IMR-90 (cell line): ENCODE data around the gene CDA. TPM values are rescaled to one million over a fixed set of nuclear protein-coding genes. Genes with fewer than 3 reads are reported as not detected.

Experiments
- ATAC-seq: fragments of 200-7000 bp; cut with Tn5 transposase; 2 replicates; pipeline ENCODE4 v1.9.1; 2020; ENCODE audit warnings: low read depth, mild to moderate bottlenecking, moderate library complexity
- BruUV-seq: library from RNA; stranded (reverse); fragments of 400-500 nt; replicated peaks from 2 replicates; lab custom pipeline; 2021; lab: Mats Ljungman, UMichigan
- CTCF ChIA-PET: fragments of 300-600 bp; formaldehyde crosslinking; extraction: SDS; loops from one replicate; lab custom pipeline; 2021; ENCODE audit warnings: antibody characterized with exemption; lab: Yijun Ruan, JAX
- POLR2A ChIA-PET: fragments of 300-600 bp; sonication (Branson Sonifier 250); formaldehyde crosslinking; loops from one replicate; lab custom pipeline; 2022; ENCODE audit warnings: antibody characterized with exemption; ENCODE audit not compliant: unreplicated experiment; lab: Charles Lee
- DNase-seq: peaks from one replicate; pipeline ENCODE4 v3.0.0; 2013
- H2AFZ ChIP-seq: replicated peaks from 2 replicates; pipeline ENCODE3; 2013; ENCODE audit warnings: low read length, mild to moderate bottlenecking; ENCODE audit not compliant: poor library complexity
- H2AK5ac ChIP-seq: 2 replicates; pipeline ENCODE4 v1.6.1; 2013; ENCODE audit warnings: low read depth, low read length, inconsistent platforms
- H2AK9ac ChIP-seq: replicated peaks from 2 replicates; pipeline ENCODE3; 2013; ENCODE audit warnings: mild to moderate bottlenecking, low read depth, low read length, moderate library complexity; ENCODE audit not compliant: poor library complexity
- H2BK120ac ChIP-seq: 2 replicates; pipeline ENCODE4 v1.6.1; 2013; ENCODE audit warnings: low read depth, low read length, inconsistent platforms
- H2BK15ac ChIP-seq: 3 replicates; pipeline ENCODE4 v1.6.1; 2013; ENCODE audit warnings: low read depth, low read length, inconsistent platforms
- H2BK20ac ChIP-seq: 2 replicates; pipeline ENCODE4 v1.6.1; 2013; ENCODE audit warnings: low read depth, mild to moderate bottlenecking, inconsistent platforms, low read length, moderate library complexity
- H2BK5ac ChIP-seq: 2 replicates; pipeline ENCODE4 v1.6.1; 2013; ENCODE audit warnings: mild to moderate bottlenecking, low read depth, low read length, inconsistent platforms; ENCODE audit not compliant: poor library complexity, severe bottlenecking
- H3K14ac ChIP-seq: replicated peaks from 2 replicates; pipeline ENCODE4 v1.6.1; 2013; ENCODE audit warnings: low read depth, low read length, inconsistent platforms
- H3K18ac ChIP-seq: 2 replicates; pipeline ENCODE4 v1.6.1; 2013; ENCODE audit warnings: low read depth, low read length, control low read depth
- H3K23ac ChIP-seq: 2 replicates; pipeline ENCODE4 v1.6.1; 2013; ENCODE audit warnings: low read depth, low read length, inconsistent platforms
- H3K27ac ChIP-seq: 2 replicates; pipeline ENCODE4 v1.5.1; 2013; ENCODE audit warnings: mild to moderate bottlenecking, control low read depth, low read length; ENCODE audit not compliant: insufficient read depth
- H3K27me3 ChIP-seq: 2 replicates; pipeline ENCODE4 v1.6.1; 2013; ENCODE audit warnings: low read length; ENCODE audit not compliant: control insufficient read depth, insufficient read depth
- H3K36me3 ChIP-seq: 2 replicates; pipeline ENCODE4 v1.6.1; 2013; ENCODE audit warnings: low read length, mixed read lengths; ENCODE audit not compliant: control insufficient read depth, insufficient read depth
- H3K4ac ChIP-seq: 2 replicates; pipeline ENCODE4 v1.6.1; 2013; ENCODE audit warnings: low read depth, low read length, inconsistent platforms
- H3K4me1 ChIP-seq: 2 replicates; pipeline ENCODE4 v1.6.1; 2013; ENCODE audit warnings: low read length, mixed read lengths; ENCODE audit not compliant: control insufficient read depth, insufficient read depth
- H3K4me2 ChIP-seq: 2 replicates; pipeline ENCODE4 v1.6.1; 2013; ENCODE audit warnings: low read depth, mild to moderate bottlenecking, control low read depth, low read length, moderate library complexity
- H3K4me3 ChIP-seq: 2 replicates; pipeline ENCODE4 v1.5.1; 2013; ENCODE audit warnings: low read depth, mild to moderate bottlenecking, control low read depth, low read length, moderate library complexity; ENCODE audit not compliant: insufficient read depth
- H3K56ac ChIP-seq: 2 replicates; pipeline ENCODE4 v1.6.1; 2013; ENCODE audit warnings: low read length, inconsistent platforms; ENCODE audit not compliant: insufficient read depth; ENCODE audit errors: extremely low read depth
- H3K79me1 ChIP-seq, 2 experiments: 2 replicates each; pipeline ENCODE4 v1.6.1; 2013; ENCODE audit warnings: low read length in 2 of 2, inconsistent platforms in 1 of 2, low read depth in 1 of 2
- H3K9ac ChIP-seq: 2 replicates; pipeline ENCODE4 v1.6.1; 2013; ENCODE audit warnings: low read depth, low read length, control low read depth
- H3K9me1 ChIP-seq: 2 replicates; pipeline ENCODE4 v1.6.1; 2013; ENCODE audit warnings: low read length, inconsistent platforms; ENCODE audit not compliant: insufficient read depth
- H3K9me3 ChIP-seq: 2 replicates; pipeline ENCODE4 v1.6.1; 2013; ENCODE audit warnings: low read length; ENCODE audit not compliant: control insufficient read depth, insufficient read depth
- H4K20me1 ChIP-seq: 2 replicates; pipeline ENCODE4 v1.6.1; 2013; ENCODE audit warnings: low read length, inconsistent platforms; ENCODE audit not compliant: insufficient read depth
- H4K5ac ChIP-seq: 2 replicates; pipeline ENCODE4 v1.6.1; 2013; ENCODE audit warnings: mild to moderate bottlenecking, low read depth, low read length, control low read depth
- H4K8ac ChIP-seq, 2 experiments: 2 replicates each; pipeline ENCODE4 v1.6.1; 2013; ENCODE audit warnings: low read depth in 2 of 2, low read length in 2 of 2, control low read depth in 1 of 2, inconsistent platforms in 1 of 2
- H4K91ac ChIP-seq: 2 replicates; pipeline ENCODE4 v1.6.1; 2013; ENCODE audit warnings: low read depth, low read length, inconsistent platforms; ENCODE audit not compliant: insufficient read depth
- BHLHE40 ChIP-seq: fragments of 150-350 bp; IDR thresholded peaks from 2 replicates; pipeline ENCODE4 v1.6.1; 2016; ENCODE audit warnings: mild to moderate bottlenecking, low read depth, low read length
- CEBPB ChIP-seq: IDR thresholded peaks from 2 replicates; pipeline ENCODE4 v1.6.1; 2012; ENCODE audit warnings: low read depth, low read length, improper control_type of control experiment
- CHD1 ChIP-seq: IDR thresholded peaks from 2 replicates; pipeline ENCODE4 v1.6.1; 2012; ENCODE audit warnings: low read depth, low read length, improper control_type of control experiment
- CTCF ChIP-seq: conservative IDR thresholded peaks from 2 replicates; pipeline ENCODE4 v1.5.1; 2012; ENCODE audit warnings: mild to moderate bottlenecking, low read depth, low read length, improper control_type of control experiment
- FOS ChIP-seq: fragments of 150-350 bp; IDR thresholded peaks from 2 replicates; pipeline ENCODE4 v1.6.1; 2016; ENCODE audit warnings: low read depth, low read length
- MAFK ChIP-seq: IDR thresholded peaks from 2 replicates; pipeline ENCODE4 v1.6.1; 2012; ENCODE audit warnings: low read depth, low read length, improper control_type of control experiment
- MAZ ChIP-seq: IDR thresholded peaks from 2 replicates; pipeline ENCODE4 v1.6.1; 2012; ENCODE audit warnings: low read depth, mild to moderate bottlenecking, low read length, improper control_type of control experiment, moderate library complexity, borderline replicate concordance
- MXI1 ChIP-seq: IDR thresholded peaks from 2 replicates; pipeline ENCODE4 v1.6.1; 2012; ENCODE audit warnings: low read depth, mild to moderate bottlenecking, low read length, moderate library complexity, borderline replicate concordance
- NFE2L2 ChIP-seq: fragments of 150-350 bp; IDR thresholded peaks from 2 replicates; pipeline ENCODE4 v1.6.1; 2016; ENCODE audit warnings: low read depth, mild to moderate bottlenecking, low read length
- POLR2A ChIP-seq: IDR thresholded peaks from 2 replicates; pipeline ENCODE4 v1.6.1; 2012; ENCODE audit warnings: mild to moderate bottlenecking, low read depth, low read length
- RAD21 ChIP-seq: IDR thresholded peaks from 2 replicates; pipeline ENCODE4 v1.6.1; 2012; ENCODE audit warnings: low read length, improper control_type of control experiment
- RCOR1 ChIP-seq: IDR thresholded peaks from 2 replicates; pipeline ENCODE4 v1.6.1; 2012; ENCODE audit warnings: mild to moderate bottlenecking, low read length, improper control_type of control experiment; ENCODE audit not compliant: insufficient replicate concordance
- RFX5 ChIP-seq: IDR thresholded peaks from 2 replicates; pipeline ENCODE4 v1.8.0; 2012; ENCODE audit warnings: low read depth, mild to moderate bottlenecking, low read length, moderate library complexity
- SMC3 ChIP-seq: fragments of 150-350 bp; IDR thresholded peaks from 2 replicates; pipeline ENCODE4 v1.6.1; 2016; ENCODE audit warnings: low read depth, mild to moderate bottlenecking, antibody characterized with exemption, low read length, moderate library complexity
- USF2 ChIP-seq: fragments of 150-350 bp; IDR thresholded peaks from 2 replicates; pipeline ENCODE4 v1.6.1; 2017; ENCODE audit warnings: mild to moderate bottlenecking, antibody characterized with exemption, low read length, low read depth
- WGBS, 2 experiments: methylation state at CpG; one replicate each; pipeline versions ENCODE4 v1.1.5 to v1.1.7; 2013; ENCODE audit warnings: missing lambda C conversion rate in 2 of 2; ENCODE audit not compliant: insufficient read length in 1 of 2; ENCODE audit errors: extremely low coverage in 2 of 2; 5-methylcytosine and 5-hydroxymethylcytosine counted together
- dilution Hi-C: fragments of 300-500 bp; cut with HindIII; formaldehyde crosslinking; loops from one replicate; pipeline ENCODE4 v1.14.3; 2018; ENCODE audit warnings: low sequenced_read_pairs; ENCODE audit not compliant: unreplicated experiment
- in situ Hi-C: fragments of 300-500 bp; cut with MboI; formaldehyde crosslinking; loops from 3 replicates; pipeline ENCODE4 v1.14.3; 2019; ENCODE audit warnings: low sequenced_read_pairs, inconsistent platforms, mixed read lengths
- intact Hi-C: fragments of 100-400 bp; cut with micrococcal nuclease; formaldehyde crosslinking; loops from 2 replicates; pipeline ENCODE4 v1.10.0; 2022
- polyA plus RNA-seq, 3 experiments: library from polyadenylated mRNA; depleted of rRNA; stranded (reverse); fragments of >200 nt; gene quantifications; 2 replicates each; pipeline ENCODE4 v1.2.3, GENCODE V29; 2012; ENCODE audit warnings: low replicate concordance in 1 of 3
- total RNA-seq: library from RNA; depleted of rRNA; stranded (reverse); fragments of >200 nt; gene quantifications from 2 replicates; pipeline ENCODE4 v1.2.3, GENCODE V29; 2012
- TF ChIP-seq, protein P1 (sequence below): fragments of 150-350 bp; IDR thresholded peaks from 2 replicates; pipeline ENCODE4 v1.6.1; 2016; ENCODE audit warnings: low read depth, mild to moderate bottlenecking, low read length, moderate library complexity, borderline replicate concordance

CDA gene
- total and polyA plus RNA-seq, 2 of the 4 experiments (the other 2 are of a cell fraction): 0.90 to 9.4 TPM

GRCh38 chr1:20611652-20612051 lies 22.8 kb downstream of the CDA start:
- Histone ChIP-seq H3K56ac (no peak overlapping the region), H2AK5ac (no peak overlapping the region), H3K4me1 (peaks cover 15% of the 10 kb centered on the region), H3K18ac (no peak overlapping the region), H2BK20ac (no peak overlapping the region), H3K9me1 (peaks cover 10% of the 10 kb centered on the region), H3K4me2 (no peak overlapping the region), H2BK120ac (no peak overlapping the region), H4K8ac (no peak overlapping the region), H3K14ac (no peak overlapping the region), H3K9me3 (no peaks in the 10 kb centered on the region), H3K27me3 (no peaks in the 10 kb centered on the region), H3K27ac (no peak overlapping the region), H3K9ac (no peak overlapping the region), H3K79me1 (no peaks in the 10 kb centered on the region), H2AK9ac (peak overlapping the region; percentile 34), H2AFZ (no peak overlapping the region), H2BK15ac (no peak overlapping the region), H4K5ac (no peak overlapping the region), H4K20me1 (no peaks in the 10 kb centered on the region), H3K36me3 (no peaks in the 10 kb centered on the region), H3K4ac (no peak overlapping the region; the same call in 1 of the 2 replicates), H2BK5ac (no peak overlapping the region), H3K23ac (no peak overlapping the region), H4K91ac (no peak overlapping the region), H3K4me3 (no peak overlapping the region)
- ATAC-seq (no peak), DNase-seq (no peak)
- no TSS peak for BruUV-seq
- no peak for TF ChIP-seq CEBPB
- no peak for TF ChIP-seq NFE2L2
- TF ChIP-seq CTCF: no peak
- TF ChIP-seq, protein P1, sequence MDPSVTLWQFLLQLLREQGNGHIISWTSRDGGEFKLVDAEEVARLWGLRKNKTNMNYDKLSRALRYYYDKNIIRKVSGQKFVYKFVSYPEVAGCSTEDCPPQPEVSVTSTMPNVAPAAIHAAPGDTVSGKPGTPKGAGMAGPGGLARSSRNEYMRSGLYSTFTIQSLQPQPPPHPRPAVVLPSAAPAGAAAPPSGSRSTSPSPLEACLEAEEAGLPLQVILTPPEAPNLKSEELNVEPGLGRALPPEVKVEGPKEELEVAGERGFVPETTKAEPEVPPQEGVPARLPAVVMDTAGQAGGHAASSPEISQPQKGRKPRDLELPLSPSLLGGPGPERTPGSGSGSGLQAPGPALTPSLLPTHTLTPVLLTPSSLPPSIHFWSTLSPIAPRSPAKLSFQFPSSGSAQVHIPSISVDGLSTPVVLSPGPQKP: no peak
- no peak for TF ChIP-seq RAD21
- TF ChIP-seq RFX5: no peak
- no peak for TF ChIP-seq USF2
- no peak for TF ChIP-seq BHLHE40
- no peak for TF ChIP-seq POLR2A
- TF ChIP-seq MAZ: no peak
- no peak for TF ChIP-seq FOS
- TF ChIP-seq MAFK: no peak
- TF ChIP-seq RCOR1: no peak
- no peak for TF ChIP-seq SMC3
- TF ChIP-seq CHD1: no peak
- no peak for TF ChIP-seq MXI1
- ChIA-PET POLR2A (no interaction called here), CTCF (no interaction called here)
- intact Hi-C loops (no loop called here), in situ Hi-C loops (no loop called here), dilution Hi-C loops (no loop called here)
- 100% methylated on average over 1 of the region's 5 CpGs; no CpG with 5 or more reads in 1 of the 2 experiments for WGBS, 2 experiments
